ENCODE results near the gene PPP2R2C.

The PPP2R2C gene

DNA sequence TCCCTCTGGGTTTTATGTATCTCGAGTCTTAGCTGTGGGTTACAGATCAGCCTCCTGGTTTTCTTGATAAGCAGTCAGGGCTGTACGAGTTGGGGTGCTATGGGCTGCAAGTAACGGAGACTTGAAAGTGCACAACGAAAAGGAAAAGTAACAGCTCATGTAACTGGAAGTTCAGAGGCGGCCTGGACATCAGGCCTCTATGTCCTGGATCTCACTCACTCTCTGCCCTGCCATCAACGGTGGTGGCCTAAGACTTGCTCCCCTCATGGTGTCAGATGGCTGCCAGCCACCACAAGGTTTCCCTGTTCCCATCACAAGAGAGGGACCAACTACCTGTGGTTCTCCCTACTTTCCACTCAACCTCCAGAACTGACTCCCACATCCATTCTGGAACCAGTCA lies 4.8 kb downstream of the PPP2R2C start:
- DNase-seq = no peak

DNA sequence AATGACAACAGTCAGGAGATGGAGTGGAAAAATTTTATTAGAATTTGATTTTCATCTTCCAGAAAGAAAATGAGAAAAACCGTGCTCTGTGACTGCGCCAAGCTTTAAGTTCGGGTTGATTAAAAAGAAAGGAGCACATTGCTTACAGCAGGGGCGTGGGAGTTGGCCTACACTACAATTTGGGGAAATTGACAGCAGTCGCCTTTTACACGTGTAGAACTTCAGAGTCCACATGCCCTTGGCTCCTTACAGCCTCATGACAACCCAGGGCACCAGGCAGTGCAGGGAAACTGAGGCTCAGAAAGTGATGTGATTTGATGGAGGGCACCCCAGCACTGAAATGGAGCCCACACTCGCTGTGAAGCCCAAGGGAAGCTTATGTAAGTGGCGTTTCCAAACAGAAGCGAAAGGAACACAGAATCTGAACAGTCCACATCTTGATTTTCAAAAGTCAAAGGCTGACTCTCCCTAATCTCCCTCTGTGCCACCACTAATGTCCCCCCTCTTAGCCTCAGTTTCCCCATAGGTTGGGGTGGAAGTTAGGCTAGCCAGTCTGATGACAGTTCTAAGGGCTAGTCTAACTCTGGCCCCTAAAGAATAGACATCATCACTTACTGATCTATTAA lies 5.5 kb downstream of the PPP2R2C start:
- DNase-seq = no peak

DNA sequence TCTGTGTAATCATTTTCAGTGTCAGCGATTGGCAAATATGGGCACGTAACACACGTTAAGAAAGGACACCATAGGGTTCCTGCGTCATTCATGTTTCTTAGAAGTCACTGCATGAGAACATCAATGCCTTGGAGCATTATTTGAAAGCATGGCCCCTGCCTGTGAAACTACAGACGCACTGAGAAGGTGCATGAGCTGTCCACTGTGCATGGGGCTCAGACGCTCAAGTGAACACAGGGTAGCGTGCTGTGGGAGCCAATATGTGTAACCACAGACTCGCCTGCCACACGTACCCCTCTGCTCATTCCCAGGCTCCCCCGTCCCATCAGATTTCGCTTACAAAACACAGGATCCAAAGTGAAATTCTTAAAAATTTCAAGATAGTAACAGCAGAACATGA lies 6.5 kb downstream of the PPP2R2C start:
- DNase-seq = no peak

DNA sequence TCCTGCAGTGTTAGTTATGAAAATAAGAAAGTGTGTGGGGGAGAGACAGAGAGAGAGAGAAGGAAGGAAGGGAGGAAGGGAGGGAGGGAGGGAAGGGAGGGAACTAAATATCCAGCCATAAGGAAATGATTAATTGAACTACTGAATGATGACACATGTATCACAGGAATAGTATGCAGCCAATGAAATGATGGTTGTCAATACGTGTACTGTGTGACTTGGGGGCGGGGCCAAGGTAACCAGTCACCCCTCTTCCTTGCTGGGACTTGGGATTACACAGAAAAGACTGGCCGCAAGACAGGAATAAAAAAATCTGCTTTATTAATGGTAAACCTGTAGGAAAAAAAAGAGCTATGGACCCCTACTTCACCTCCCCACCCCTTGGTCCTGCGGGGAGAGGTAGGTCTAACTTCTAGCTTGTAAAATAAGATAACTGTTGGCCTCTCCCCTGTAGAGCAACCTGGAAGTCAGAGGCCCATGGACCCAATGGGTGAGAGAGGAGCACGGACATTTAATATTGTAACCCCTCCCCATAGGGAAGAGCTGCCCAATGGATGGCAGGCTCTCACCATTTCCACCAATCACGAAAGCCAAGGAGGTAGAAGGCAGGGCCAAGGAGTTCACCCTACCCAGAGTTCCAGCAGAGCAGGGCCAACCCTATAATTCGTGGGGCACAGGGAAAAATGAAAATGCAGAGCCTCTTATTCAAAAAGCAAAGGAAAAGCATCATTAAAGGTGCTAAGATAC lies 7.4 kb downstream of the PPP2R2C start:
- DNase-seq = no peak

DNA sequence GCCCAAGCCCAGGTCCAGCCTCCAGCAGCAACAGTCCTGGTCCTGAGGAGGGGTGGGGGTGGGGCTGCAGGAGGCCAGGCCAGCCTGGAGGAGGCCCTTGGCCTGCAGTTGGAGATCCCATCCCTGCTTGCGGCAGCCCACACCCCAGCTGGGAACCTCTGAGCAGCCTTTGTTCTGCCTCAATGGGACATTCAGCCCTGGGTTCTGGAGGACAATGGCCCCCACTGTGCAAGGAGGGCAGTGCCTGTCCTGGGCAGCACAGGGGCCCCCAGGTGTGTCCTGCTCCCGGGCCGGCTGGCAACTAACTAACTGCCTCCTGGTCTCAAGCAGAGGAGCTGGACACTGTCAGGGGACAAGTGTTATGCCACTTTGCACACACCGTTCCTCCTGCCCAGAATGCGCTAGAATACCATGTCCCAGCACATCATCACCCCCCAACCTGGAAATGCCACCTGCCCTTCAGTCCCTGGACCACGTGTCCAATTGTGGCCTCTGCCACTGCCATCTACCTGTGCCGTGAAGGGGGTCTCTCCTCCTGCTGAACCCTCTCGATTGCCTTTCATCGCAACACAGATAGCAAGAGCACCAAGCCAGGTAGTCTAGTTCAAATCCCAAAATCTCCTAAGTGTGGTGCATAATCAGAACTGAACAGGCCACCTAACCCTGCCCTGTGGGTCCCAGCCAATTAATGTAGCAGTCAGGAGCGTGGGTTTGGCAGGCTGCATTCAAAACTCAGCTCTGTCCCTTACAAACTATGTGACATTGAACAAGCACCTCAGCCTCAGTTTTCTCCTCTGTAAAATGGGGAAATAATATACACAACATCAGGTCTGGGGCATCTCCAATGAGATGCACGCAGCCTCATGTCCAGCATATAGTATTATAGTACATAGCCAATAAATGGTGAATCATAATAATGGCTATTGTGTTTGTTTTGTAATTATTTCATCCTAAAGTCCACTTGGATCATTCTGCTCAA lies 8.8 kb downstream of the PPP2R2C start:
- DNase-seq = no peak

DNA sequence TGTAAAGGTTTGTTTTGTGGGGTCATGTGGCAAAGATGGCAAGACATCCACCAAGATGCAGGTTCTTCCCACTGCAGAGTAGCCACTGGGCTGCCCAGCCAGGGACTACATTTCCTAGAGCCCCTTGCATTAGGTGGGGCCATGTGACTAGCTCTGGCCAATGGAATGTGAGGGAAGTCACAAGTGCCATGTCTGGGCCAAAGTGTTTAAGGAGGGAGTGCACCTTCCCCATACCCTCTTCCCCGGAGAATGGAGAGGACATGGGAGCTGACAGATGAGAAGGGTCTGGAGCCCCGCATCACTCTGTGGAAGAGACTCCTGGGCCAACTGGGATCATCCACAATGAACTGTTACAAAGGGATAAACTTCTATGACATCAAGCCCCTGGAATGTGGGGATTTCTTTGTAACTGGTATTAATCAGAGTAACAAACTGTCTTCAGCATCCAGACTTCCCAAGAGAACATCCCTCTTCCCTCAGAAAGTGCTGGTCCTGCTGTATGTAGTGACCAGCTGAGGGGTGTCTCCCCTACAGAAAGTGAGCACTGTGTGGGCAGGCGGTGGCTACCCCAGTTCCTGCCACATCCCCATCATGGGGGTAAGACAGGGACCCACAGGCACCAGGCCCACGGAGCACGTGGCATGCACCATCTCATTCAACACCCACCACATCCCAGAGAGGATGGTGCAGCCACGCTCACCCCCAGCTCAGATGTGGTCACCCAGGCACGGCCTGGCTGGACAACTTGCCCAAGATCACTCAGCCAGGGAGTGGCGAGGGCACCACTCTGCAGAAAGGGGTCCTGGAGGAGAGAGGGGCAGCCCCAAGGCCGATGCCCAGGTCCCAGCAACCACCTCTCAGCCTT lies 10.9 kb downstream of the PPP2R2C start:
- DNase-seq = no peak

GRCh38 chr4:6460876-6461275 lies 11.5 kb downstream of the PPP2R2C start:
- no peak for DNase-seq

- DNase-seq = no peak
Measured at GRCh38 chr4:6458528-6458927, 13.9 kb downstream of the PPP2R2C start.

- no peak for DNase-seq
Measured at GRCh38 chr4:6456450-6456849, 16.0 kb downstream of the PPP2R2C start.

- no peak for DNase-seq
Measured at GRCh38 chr4:6454112-6454910, 18.1 kb downstream of the PPP2R2C start.

DNA sequence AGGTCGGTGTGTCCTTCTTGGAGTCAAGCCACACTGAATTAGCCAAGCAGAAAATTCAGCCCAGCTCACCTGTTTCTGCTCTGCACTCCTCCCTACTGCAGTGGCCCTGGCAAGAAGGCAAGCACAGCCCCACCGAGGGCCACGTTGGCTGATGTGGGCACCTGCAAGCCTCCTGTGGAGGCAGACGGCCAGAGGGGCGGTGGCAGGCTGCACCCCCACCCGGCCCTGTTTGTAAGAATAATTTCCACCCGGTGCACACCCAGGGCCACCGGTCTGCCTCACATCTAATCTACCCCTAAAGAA lies 18.8 kb downstream of the PPP2R2C start:
- DNase-seq = no peak

DNA sequence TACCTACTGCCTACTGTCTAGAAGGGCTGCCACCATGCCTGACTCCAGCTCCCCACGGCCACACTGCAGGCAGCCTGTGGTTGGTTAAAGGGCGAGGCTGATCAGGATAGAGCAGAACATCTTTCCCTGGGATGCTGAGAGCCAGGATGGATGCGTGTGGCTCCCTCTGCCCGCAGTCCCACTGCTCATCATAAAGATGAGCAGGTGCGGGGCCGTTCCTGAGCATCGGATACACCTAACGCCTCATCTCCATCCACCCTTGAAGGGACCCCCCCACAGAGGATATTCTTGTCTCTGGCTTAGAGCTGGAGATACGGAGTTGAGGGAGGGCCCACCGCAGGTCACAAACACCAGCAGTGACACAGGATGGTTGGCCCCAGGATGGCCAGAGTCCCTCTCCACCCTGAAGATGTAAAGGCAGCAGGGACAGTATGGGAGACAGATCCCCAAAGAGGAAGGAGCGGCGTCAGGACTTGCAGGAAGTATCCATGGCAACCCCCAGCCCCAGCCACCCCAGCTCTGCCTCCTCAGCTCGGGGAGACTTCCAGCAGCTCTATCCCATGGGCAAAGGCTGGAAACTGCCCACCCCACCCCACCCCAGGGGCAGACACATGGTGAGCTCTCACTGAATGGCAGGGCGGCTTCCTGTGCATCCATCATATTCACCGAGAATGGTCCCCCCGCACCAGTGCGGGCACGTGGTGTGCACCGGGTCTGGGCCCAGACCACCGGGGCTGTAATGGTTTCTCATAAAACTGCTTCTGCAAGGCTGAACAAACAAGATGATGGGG lies 19.3 kb downstream of the PPP2R2C start:
- DNase-seq = no peak

GRCh38 chr4:6452116-6452896 lies 20.1 kb downstream of the PPP2R2C start:
- no peak for DNase-seq

GRCh38 chr4:6451309-6451708 lies 21.1 kb downstream of the PPP2R2C start:
- no peak for DNase-seq

DNA sequence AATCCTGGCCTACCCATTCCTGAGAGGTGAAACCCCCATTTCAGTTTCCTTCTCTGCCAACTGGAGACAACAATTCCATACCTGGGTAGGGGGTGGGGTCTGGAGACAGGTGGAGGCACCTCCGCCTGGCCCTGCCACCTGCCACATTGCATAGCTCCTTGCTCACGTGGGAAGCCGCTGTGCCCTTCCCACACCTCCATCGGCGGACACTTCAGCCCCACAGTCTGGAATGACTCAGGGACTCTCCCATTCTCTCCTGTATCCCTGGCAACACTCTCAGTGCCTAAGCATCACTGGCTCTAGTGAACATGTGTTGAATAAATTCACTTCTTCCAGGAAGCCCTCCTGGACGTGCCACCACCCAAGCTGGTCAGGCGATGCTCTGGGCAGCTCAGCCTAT lies 21.7 kb downstream of the PPP2R2C start:
- DNase-seq = no peak

- no peak for DNase-seq
Measured at GRCh38 chr4:6449746-6450369, 22.6 kb downstream of the PPP2R2C start.

DNA sequence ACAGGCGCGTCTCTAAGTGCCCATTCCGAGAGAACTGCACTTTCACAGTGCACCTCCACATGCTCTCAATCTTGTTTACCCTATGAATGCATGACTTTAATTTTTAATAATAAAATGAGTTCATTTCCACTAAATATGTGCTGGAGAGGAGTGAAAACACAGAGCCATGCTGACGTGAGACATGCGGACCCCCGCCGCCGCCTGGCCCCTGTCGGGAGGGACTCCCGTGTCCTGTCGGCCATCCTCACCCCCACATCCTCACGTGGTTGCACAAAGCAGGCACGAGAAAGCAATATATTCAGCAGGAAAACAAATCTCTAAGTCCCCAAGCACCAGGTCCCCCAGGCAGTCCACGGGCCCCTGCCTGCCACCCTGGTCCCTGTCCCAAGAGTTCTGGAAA lies 23.1 kb downstream of the PPP2R2C start:
- no peak for DNase-seq

- DNase-seq = no peak
Measured at GRCh38 chr4:6448476-6449170, 23.8 kb downstream of the PPP2R2C start.

DNA sequence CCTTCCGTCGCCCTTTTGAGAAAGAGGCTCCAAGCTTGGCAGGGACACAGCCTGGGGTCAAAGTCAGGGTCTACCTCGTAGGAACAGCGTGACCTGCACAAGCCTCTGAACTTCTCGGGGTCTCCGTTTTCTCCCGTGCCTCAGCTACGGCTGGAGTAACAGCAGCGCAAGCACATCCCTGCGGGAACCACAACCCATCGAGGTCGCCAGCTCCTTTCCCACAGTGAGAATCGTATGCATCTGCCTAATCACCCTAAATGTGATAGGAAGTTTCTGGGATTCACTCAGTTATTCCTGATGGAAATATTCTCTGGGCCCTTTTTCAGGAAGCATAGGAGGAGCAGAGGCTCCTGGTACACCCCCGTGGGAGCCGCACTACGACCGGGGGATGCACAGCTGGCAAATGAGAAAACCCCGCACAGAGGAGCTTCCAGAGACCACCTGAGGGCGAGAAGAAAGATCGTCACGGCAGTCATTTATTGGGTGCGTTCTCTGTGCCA lies 24.7 kb downstream of the PPP2R2C start:
- no peak for DNase-seq
